HFF-Myc (cell line): Measurements from ENCODE around the gene HIF3A.
"Not testable (repeated sequence)": the region's sequence is repeated elsewhere in the genome, so short reads cannot be mapped to it uniquely, and the experiment has no call there.

ENCODE experiments used
- DNase-seq: peaks from one replicate; pipeline ENCODE4 v3.0.0-alpha.2; 2011; ENCODE audit warnings: low read depth; ENCODE audit errors: extremely low read depth
- H3K4me3 ChIP-seq: replicated peaks from 2 replicates; pipeline ENCODE4 v1.5.1; 2011; ENCODE audit warnings: low read depth, mild to moderate bottlenecking, control low read depth, low read length
- TF ChIP-seq, protein P1 (sequence below): IDR thresholded peaks from 2 replicates; pipeline ENCODE4 v1.5.1; 2012; ENCODE audit warnings: mild to moderate bottlenecking, low read depth, low read length, control low read depth; ENCODE audit errors: missing control alignments

HIF3A gene

DNA sequence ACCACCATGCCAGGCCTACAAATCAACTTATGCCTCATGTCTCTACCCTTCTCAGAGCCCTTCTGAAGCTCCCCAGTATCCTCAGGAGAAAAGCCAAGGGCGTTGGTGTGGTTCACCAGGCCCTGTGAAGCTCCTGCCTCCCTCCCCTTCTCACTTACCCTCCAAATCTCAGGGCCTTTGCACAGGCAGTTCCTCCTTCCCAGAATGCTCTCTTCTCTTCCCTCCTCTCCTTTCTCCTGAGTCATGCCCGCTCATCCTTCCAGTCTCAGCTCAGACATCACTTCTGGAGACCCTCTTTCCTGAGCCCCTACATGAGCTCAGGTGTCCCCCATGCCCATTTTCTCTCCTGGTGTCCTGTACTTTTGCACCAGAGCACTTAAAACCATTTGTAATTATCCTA lies 20.5 kb downstream of the HIF3A start:
- TF ChIP-seq, protein P1, sequence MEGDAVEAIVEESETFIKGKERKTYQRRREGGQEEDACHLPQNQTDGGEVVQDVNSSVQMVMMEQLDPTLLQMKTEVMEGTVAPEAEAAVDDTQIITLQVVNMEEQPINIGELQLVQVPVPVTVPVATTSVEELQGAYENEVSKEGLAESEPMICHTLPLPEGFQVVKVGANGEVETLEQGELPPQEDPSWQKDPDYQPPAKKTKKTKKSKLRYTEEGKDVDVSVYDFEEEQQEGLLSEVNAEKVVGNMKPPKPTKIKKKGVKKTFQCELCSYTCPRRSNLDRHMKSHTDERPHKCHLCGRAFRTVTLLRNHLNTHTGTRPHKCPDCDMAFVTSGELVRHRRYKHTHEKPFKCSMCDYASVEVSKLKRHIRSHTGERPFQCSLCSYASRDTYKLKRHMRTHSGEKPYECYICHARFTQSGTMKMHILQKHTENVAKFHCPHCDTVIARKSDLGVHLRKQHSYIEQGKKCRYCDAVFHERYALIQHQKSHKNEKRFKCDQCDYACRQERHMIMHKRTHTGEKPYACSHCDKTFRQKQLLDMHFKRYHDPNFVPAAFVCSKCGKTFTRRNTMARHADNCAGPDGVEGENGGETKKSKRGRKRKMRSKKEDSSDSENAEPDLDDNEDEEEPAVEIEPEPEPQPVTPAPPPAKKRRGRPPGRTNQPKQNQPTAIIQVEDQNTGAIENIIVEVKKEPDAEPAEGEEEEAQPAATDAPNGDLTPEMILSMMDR: no peak
- DNase-seq: no peak
- H3K4me3 ChIP-seq: no peak overlapping the region

DNA sequence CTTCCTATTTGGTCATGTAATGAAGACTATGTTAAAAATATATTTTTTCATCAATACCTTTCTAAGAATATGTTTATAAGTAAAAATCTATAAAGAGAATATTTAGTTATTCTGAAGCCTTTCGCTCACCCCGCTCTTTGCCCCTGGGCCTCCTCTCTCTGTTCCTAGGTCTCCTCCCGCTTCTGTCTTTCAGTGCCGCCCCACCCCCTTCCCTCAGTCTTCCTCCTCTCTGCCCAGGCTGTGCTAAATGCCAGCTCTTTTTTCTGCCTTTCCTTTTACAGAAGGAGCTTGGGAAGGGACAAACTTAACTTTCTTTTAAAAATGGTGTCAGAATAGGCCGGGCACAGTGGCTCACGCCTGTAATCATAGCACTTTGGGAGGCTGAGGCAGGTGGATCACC lies 22.8 kb downstream of the HIF3A start:
- H3K4me3 ChIP-seq: no peak overlapping the region
- TF ChIP-seq, protein P1: no peak
- DNase-seq: no peak

DNA sequence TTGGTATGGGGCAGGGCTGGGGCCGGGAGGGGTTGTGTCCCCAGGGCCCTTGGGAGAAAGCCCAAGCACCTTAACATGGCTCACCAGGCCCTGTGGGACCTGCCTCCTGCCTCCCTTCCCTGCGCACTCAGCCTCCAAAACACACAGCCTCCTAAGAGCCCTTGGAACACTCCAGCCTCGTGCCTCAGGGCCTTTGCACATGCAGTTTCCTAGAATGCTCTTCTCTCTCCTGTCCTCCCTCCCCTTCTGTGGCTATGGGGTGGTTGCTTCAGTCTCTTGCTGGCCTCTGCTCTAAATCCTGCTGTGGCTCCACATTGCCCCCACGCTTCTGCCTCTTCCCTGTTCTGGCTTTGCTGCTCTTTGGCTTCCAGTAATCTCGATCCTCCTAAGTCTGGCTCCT lies 23.7 kb downstream of the HIF3A start:
- TF ChIP-seq, protein P1: no peak
- DNase-seq: no peak
- no peak overlapping the region for H3K4me3 ChIP-seq

DNA sequence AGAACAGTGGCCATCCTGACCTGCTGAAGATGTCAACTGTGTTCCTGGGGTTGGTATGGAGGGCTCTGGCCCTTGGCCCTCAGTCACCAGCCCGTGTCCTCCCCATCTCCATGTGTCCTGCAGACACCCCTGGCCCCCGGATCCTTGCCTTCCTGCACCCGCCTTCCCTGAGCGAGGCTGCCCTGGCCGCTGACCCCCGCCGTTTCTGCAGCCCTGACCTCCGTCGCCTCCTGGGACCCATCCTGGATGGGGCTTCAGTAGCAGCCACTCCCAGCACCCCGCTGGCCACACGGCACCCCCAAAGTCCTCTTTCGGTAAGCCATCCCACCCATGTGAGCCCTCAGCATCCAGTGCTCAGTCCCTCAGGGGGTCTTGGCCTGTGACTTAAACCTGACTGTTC lies 24.8 kb downstream of the HIF3A start:
- no peak overlapping the region for H3K4me3 ChIP-seq
- no peak for DNase-seq
- TF ChIP-seq, protein P1: no peak

DNA sequence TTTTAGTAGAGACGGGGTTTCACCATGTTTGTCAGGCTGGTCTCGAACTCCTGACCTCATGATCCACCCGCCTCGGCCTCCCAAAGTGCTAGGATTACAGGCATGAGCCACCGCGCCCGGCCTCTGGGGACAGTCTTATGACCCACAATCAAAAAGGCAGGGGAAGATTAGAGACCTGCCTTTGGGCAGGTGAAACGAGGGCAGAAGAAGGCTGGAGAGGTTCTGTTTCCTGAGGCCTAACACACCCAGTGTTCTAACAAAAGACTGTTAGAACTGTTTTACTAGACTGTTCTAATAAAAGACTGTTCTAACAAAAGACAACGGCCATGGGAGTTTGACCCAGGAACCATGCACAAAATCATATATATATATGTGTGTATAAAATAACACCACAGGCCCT lies 26.4 kb downstream of the HIF3A start:
- not testable (repeated sequence) for H3K4me3 ChIP-seq, DNase-seq

DNA sequence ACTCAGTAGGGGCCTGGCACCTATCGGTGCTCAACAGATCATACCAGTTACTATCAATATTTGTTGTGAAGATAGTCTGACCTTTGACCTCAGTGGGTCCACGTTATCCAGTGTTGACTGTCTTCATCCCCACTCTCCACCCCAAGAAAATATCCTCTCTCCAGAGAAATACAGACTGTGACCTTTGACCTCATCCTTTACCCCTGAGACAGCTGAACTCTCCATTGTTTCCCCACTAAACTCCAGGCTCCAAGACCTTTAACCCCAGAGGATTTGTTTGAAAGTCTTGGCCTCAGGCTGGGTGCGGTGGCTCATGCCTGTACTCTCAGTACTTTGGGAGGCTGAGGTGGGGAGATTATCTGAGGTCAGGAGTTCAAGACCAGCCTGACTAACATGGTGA lies 27.4 kb downstream of the HIF3A start:
- DNase-seq: no peak
- TF ChIP-seq, protein P1: no peak
- H3K4me3 ChIP-seq: no peak overlapping the region

DNA sequence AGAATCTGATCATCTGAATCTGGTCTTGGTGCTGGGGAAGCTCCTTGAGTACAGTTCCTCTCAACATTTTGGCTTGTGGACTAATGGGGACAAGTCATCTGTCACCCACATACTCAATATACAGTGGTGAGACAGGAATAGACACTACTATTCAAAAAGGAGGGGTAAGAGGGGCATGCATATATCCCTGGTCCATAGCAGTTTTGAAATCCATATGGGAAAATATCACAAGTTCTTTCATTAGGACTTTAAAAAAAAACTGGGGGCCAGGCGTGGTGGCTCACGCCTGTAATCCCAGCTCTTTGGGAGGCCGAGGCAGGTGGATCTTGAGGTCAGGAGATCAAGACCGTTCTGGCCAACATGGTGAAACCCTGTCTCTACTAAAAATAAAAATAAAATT lies 29.8 kb downstream of the HIF3A start:
- no peak overlapping the region for H3K4me3 ChIP-seq
- TF ChIP-seq, protein P1: no peak
- DNase-seq: no peak
